Thoracic aorta (tissue), 2 donors: ENCODE data around the gene CD7. TPM values are rescaled to one million over a fixed set of nuclear protein-coding genes. Genes with fewer than 3 reads are reported as not detected.

ENCODE experiments used
- ATAC-seq: fragments of 150-250 bp; one replicate; pipeline ENCODE4 v1.8.0; 2017; ENCODE audit warnings: low read depth; ENCODE audit not compliant: insufficient number of reproducible peaks, low FRiP score
- DNase-seq: peaks from one replicate; pipeline ENCODE4 v3.0.0-alpha.2; 2020; ENCODE audit warnings: low spot score
- H3K27ac ChIP-seq, 2 donors: fragments of 200-600 bp; sonication (generic); 1 replicate in 1 of 2; 2 replicates in 1 of 2; pipeline ENCODE4 v1.5.1; 2016; ENCODE audit warnings: mild to moderate bottlenecking in 2 of 2, moderate library complexity in 2 of 2
- H3K27me3 ChIP-seq: fragments of 200-600 bp; sonication (generic); replicated peaks from 2 replicates; pipeline ENCODE4 v1.6.0; 2016; ENCODE audit warnings: mild to moderate bottlenecking; ENCODE audit not compliant: insufficient read depth
- H3K36me3 ChIP-seq: fragments of 200-600 bp; sonication (generic); one replicate; pipeline ENCODE4 v1.5.1; 2016
- H3K4me1 ChIP-seq, 2 donors: fragments of 200-600 bp; sonication (generic); 1 replicate in 1 of 2; 2 replicates in 1 of 2; pipeline versions ENCODE4 v1.5.1 to v1.6.0; 2016; ENCODE audit warnings: low read depth in 2 of 2, mild to moderate bottlenecking in 1 of 2; ENCODE audit not compliant: control insufficient read depth in 1 of 2
- H3K4me3 ChIP-seq: fragments of 200-600 bp; sonication (generic); 2 replicates; pipeline ENCODE4 v1.5.1; 2016; ENCODE audit warnings: mild to moderate bottlenecking
- H3K9me3 ChIP-seq: fragments of 200-600 bp; sonication (generic); 2 replicates; pipeline ENCODE4 v1.5.1; 2016
- total RNA-seq, 2 donors: library from RNA; depleted of rRNA; stranded (reverse); fragments of >200 nt; gene quantifications; one replicate each; pipeline versions ENCODE4 v1.1.0 to v1.2.3, GENCODE V29; 2016
- TF ChIP-seq, protein P1 (sequence below): fragments of 200-600 bp; sonication (generic); IDR thresholded peaks from one replicate; pipeline ENCODE4 v1.5.1; 2019; ENCODE audit warnings: antibody characterized with exemption

The CD7 gene
- total RNA-seq, 2 donors from 2014 or later, result 3.0 to 3.5 TPM

DNA sequence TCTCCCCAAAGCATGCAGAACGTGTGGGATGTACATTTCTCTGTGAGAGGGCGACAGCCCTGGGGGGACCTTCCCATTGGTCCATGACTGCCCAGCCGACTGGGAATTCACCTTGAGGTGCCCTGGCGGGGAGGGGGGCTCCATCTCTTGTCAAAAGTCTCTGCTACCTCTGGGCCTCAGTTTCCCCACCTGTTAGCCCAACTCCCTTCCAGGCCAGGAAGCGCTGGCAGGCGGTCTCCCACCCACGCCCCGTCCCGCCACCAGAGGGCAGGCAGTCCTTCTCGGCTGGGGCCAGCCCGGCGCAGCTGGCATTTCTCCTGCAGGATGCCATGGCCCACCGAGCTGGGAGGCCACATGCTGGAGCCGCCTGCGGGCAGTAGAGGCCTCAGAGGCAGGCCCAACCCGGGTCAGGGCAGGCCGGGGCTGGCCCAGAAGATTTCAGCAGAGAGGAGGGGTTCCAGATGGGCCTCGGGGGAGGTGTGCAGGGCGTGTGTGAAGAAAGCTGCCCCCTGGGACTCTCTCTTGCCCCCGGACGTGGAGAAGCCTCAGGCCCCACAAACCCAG is 16.6 kb downstream of the CD7 start:
- no peak for ATAC-seq
- Histone ChIP-seq H3K9me3 (no peaks in the 10 kb centered on the region), H3K27ac (no peak overlapping the region), H3K36me3 (no peaks in the 10 kb centered on the region), H3K4me1 (peaks cover 11 to 32% of the 10 kb centered on the region in 2 donors), H3K4me3 (no peak overlapping the region), H3K27me3 (no peaks in the 10 kb centered on the region)
- TF ChIP-seq, protein P1, sequence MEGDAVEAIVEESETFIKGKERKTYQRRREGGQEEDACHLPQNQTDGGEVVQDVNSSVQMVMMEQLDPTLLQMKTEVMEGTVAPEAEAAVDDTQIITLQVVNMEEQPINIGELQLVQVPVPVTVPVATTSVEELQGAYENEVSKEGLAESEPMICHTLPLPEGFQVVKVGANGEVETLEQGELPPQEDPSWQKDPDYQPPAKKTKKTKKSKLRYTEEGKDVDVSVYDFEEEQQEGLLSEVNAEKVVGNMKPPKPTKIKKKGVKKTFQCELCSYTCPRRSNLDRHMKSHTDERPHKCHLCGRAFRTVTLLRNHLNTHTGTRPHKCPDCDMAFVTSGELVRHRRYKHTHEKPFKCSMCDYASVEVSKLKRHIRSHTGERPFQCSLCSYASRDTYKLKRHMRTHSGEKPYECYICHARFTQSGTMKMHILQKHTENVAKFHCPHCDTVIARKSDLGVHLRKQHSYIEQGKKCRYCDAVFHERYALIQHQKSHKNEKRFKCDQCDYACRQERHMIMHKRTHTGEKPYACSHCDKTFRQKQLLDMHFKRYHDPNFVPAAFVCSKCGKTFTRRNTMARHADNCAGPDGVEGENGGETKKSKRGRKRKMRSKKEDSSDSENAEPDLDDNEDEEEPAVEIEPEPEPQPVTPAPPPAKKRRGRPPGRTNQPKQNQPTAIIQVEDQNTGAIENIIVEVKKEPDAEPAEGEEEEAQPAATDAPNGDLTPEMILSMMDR, result peak; percentile 66
- DNase-seq, result no peak

DNA sequence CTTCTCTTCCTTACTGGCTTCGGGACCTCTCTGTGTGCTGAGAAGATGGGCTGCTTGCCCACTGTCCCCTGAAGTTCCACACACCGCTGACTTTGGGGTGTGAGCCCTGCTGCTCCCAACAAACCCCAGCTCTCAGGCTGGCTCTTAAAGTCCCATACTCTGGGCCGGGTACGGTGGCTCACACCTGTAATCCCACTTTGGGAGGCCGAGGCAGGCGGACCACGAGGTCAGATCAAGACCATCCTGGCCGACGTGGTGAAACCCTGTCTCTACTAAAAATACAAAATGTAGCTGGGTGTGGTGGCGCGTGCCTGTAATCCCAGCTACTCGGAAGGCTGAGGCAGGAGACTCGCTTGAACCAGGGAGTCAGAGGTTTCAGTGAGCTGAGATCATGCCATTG is 17.2 kb downstream of the CD7 start:
- Histone ChIP-seq H3K4me3 (no peak overlapping the region), H3K9me3 (no peaks in the 10 kb centered on the region), H3K36me3 (no peaks in the 10 kb centered on the region), H3K27ac (no peak overlapping the region), H3K27me3 (no peaks in the 10 kb centered on the region), H3K4me1 (peaks cover 11 to 32% of the 10 kb centered on the region in 2 donors)
- ATAC-seq, result no peak
- DNase-seq, result no peak
- TF ChIP-seq, protein P1, result no peak

DNA sequence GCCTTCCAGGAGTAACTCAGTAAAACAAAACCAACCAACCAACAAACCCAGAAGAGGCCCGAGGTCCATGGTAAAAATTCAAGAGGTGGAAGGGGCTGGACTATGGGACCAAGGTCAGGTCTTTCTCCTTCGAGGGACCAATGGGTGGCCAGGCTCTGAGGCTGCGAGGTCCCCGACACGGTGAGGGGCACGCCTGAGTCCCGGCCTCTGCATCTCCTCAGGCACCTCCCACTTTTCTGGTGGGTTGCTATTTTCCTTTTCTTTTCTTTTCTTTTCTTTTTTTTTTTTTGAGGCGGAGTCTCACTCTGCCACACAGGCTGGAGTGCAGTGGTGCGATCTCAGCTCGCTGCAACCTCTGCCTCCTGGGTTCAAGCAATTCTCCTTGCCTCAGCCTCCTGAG is 18.0 kb downstream of the CD7 start:
- Histone ChIP-seq H3K36me3 (no peaks in the 10 kb centered on the region), H3K27me3 (no peaks in the 10 kb centered on the region), H3K27ac (peak overlapping the region in 1 of 2 donors; percentile 72), H3K9me3 (no peaks in the 10 kb centered on the region), H3K4me1 (peaks cover 12 to 36% of the 10 kb centered on the region in 2 donors), H3K4me3 (no peak overlapping the region)
- TF ChIP-seq, protein P1, result no peak
- no peak for ATAC-seq
- DNase-seq, result no peak

DNA sequence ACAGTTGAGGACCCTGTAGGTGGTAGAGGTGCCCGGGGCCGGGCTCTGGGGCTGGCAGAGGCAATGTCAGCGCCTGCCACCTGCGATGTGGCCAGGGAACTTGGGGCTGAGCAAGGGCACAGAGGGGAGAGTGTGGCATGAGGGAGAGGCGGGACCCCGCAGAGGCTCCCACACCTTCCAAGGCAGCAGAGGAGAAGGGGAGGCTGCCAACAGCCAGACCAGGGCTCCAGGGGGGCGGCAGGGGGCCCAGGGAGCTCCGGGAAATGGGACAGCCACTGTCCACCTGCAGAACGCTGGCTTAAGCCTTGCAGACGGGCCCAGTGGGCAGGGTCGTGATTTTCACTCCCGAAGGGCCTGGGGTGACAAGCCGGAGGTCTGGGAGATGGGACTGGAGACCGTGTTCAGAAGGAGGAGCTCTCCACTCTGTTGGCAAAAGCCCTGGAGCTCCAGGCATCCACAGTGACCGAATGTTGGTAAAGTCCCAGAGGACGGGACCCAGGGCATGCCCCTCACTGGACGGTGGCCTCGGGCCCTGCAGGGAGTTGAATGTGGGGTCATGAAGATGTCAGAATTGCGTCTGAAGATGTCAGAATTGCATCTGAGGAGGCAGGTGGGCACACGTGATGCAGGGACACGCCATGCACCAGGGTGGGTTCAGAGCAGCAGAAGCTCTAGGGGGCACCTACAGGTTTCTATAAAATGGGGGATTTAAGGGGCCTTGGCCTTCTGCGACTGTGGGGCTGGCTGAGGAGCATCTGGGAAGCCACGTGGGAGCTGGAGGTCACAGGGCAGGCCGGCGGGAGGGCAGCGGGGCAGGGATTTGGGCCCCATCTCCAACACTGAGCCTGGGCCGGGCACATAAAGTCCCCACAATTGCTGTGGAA is 18.6 kb downstream of the CD7 start:
- Histone ChIP-seq H3K27me3 (no peaks in the 10 kb centered on the region), H3K27ac (peak overlapping the region; percentile 72 to 78), H3K36me3 (no peaks in the 10 kb centered on the region), H3K4me3 (peak overlapping the region; percentile 69), H3K9me3 (no peaks in the 10 kb centered on the region), H3K4me1 (peaks cover 14 to 42% of the 10 kb centered on the region in 2 donors)
- no peak for DNase-seq
- TF ChIP-seq, protein P1, result no peak
- no peak for ATAC-seq

DNA sequence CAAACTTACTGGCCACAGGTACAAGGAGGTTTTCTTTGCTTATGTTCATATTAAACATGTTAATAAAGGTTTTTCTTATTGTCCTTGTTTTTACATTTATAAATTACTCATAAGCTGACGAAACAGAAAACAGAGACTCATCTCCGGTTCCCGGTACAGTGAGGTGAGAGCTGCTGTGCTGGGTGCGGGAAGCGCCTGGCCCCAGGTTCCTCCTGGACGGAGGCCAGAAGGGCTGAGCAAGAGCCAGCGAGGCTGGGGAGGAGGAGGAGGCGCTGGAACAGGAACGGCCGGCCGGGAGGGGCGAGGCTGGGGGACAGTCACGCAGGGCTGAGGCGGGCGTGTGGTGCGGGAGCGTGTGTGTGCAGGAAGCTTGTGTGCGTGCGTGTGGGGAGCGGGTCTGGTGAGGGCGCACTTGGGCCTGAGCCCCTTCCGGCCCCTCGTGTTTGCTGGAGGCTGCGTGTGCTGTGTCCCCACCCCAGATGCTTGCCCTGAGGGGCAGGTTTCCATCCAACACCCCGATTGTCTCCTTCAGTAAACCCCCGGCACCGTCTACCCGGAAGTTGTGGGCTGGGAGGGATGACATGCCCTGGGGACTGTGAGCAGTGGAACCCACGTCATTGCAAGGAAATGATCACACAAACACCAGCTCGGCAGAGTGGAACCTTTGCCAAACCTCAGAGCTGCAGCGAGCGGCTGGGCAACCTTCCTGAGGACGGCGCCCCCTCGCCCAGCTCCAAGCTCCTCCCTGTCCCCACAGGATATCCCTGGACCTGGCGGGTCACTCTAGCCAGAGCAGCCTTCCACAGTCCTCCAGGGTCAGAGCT is 19.5 kb downstream of the CD7 start:
- ATAC-seq (peak; percentile 63), DNase-seq (peak; percentile 84)
- Histone ChIP-seq H3K27me3 (no peaks in the 10 kb centered on the region), H3K36me3 (no peaks in the 10 kb centered on the region), H3K27ac (peak overlapping the region; percentile 72 to 78), H3K4me3 (peak overlapping the region; percentile 69), H3K9me3 (no peaks in the 10 kb centered on the region), H3K4me1 (peaks cover 14 to 45% of the 10 kb centered on the region in 2 donors)
- TF ChIP-seq, protein P1, result no peak
